SK-N-MC (cell line): ENCODE measurements around the gene DMBX1.

Experiments used
- EZH2 ChIP-seq: fragments of 200-600 bp; sonication (generic); IDR thresholded peaks from one replicate; pipeline ENCODE4 v1.6.1; 2017; ENCODE audit warnings: antibody characterized with exemption
- POLR2AphosphoS5 ChIP-seq: IDR thresholded peaks from 2 replicates; pipeline ENCODE4 v1.6.1; 2012; ENCODE audit warnings: mild to moderate bottlenecking, low read depth, low read length, borderline replicate concordance

GRCh38 chr1:46513536-46513935 lies 23.9 kb downstream of the DMBX1 start:
- no peak for TF ChIP-seq EZH2
- no peak for TF ChIP-seq POLR2AphosphoS5
